GM12891 (cell line): ENCODE results near the gene FAHD1.

Experiments
- DNase-seq: peaks from one replicate; pipeline ENCODE4 v3.0.0; 2011; ENCODE audit warnings: low spot score; ENCODE audit not compliant: insufficient read length
- FAIRE-seq: peaks from 2 replicates; lab custom pipeline; 2011; peaks lifted over from hg19 to GRCh38; lab: Jason Lieb, UNC
- PAX5 ChIP-seq: IDR thresholded peaks from 2 replicates; pipeline ENCODE4 v1.6.1; 2011; ENCODE audit warnings: low read length, moderate library complexity, mild to moderate bottlenecking; ENCODE audit not compliant: insufficient read depth, severe bottlenecking
- POLR2A ChIP-seq: IDR thresholded peaks from 2 replicates; pipeline ENCODE4 v1.6.1; 2011; ENCODE audit warnings: low read depth, low read length, control low read depth
- POLR2AphosphoS5 ChIP-seq: IDR thresholded peaks from 2 replicates; pipeline ENCODE4 v1.6.1; 2011; ENCODE audit warnings: low read depth, low read length, control low read depth
- POU2F2 ChIP-seq: IDR thresholded peaks from 2 replicates; pipeline ENCODE4 v1.6.1; 2011; ENCODE audit warnings: low read depth, mild to moderate bottlenecking, control low read depth, low read length, moderate library complexity
- SPI1 ChIP-seq: IDR thresholded peaks from 2 replicates; pipeline ENCODE4 v1.6.1; 2011; ENCODE audit warnings: low read depth, low read length, control low read depth
- TAF1 ChIP-seq: IDR thresholded peaks from 2 replicates; pipeline ENCODE4 v1.6.1; 2011; ENCODE audit warnings: low read depth, low read length, control low read depth

The FAHD1 gene

DNA sequence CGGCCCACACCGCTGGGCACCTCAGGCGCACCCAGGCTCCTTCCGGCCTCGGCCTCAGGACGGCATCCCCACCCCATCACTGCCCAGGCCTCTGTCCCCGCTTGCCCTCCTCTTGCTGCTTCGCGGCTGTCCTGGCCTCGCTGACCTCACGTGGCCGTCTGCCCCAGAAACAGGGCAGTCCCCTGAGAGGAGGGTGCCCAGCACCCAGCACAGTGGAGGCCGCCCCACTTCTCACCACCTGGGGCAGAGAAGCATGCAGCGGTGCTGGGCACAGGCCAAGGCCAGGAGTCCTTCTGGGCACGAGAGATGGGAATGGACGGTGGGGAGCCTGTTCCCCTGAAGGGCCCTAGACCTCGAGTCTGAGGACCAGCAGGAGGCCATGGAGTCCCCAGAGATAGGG, 9.3 kb upstream of the FAHD1 start:
- no peak for TF ChIP-seq PAX5
- no peak for TF ChIP-seq POU2F2
- no peak for TF ChIP-seq POLR2AphosphoS5
- no peak for TF ChIP-seq POLR2A
- TF ChIP-seq TAF1 = no peak
- TF ChIP-seq SPI1 = no peak
- no peak for DNase-seq
- FAIRE-seq = no peak

DNA sequence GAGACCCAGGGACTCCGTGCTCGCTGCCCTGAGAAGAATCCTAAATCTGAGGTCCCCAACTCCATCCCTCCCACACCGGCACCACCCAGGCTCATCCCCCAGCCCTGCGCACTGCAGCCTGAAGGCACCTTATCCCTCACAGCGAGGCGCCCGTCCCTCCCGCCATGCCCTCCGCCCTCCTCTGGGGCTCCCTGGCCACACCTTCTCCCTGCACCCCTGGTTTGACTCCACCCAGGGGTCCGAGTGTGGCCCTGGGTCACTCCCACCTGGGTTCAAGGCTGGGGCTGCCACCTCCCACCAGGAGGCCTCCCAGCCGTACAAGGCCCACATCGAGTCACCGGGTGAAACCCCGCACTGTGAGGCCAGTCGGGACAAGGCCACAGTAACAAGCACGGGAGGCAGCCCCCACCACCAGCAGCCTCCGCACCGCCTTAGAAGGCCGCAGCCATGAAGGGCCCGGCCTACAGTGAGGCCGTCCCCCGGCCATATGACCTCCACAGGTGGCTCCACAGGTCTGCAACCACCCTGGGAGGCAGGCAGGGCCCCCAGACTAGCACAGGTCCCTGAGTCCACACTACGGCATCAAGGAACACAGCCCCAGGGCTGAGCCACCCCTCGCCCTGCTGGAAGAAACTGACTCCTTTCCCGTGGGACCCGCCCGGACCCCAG, 8.7 kb upstream of the FAHD1 start:
- TF ChIP-seq SPI1 (no peak), POLR2AphosphoS5 (no peak), POU2F2 (no peak), PAX5 (no peak), TAF1 (no peak), POLR2A (no peak)
- no peak for FAIRE-seq
- no peak for DNase-seq

GRCh38 chr16:1818873-1819525, 8.0 kb upstream of the FAHD1 start:
- DNase-seq (no peak), FAIRE-seq (no peak)
- TF ChIP-seq TAF1 (no peak), POLR2AphosphoS5 (no peak), POU2F2 (no peak), POLR2A (no peak), PAX5 (no peak)

GRCh38 chr16:1819611-1820010, 7.4 kb upstream of the FAHD1 start:
- FAIRE-seq (no peak), DNase-seq (no peak)
- no peak for TF ChIP-seq POLR2A
- no peak for TF ChIP-seq POLR2AphosphoS5
- no peak for TF ChIP-seq SPI1
- no peak for TF ChIP-seq TAF1
- no peak for TF ChIP-seq PAX5
- no peak for TF ChIP-seq POU2F2

DNA sequence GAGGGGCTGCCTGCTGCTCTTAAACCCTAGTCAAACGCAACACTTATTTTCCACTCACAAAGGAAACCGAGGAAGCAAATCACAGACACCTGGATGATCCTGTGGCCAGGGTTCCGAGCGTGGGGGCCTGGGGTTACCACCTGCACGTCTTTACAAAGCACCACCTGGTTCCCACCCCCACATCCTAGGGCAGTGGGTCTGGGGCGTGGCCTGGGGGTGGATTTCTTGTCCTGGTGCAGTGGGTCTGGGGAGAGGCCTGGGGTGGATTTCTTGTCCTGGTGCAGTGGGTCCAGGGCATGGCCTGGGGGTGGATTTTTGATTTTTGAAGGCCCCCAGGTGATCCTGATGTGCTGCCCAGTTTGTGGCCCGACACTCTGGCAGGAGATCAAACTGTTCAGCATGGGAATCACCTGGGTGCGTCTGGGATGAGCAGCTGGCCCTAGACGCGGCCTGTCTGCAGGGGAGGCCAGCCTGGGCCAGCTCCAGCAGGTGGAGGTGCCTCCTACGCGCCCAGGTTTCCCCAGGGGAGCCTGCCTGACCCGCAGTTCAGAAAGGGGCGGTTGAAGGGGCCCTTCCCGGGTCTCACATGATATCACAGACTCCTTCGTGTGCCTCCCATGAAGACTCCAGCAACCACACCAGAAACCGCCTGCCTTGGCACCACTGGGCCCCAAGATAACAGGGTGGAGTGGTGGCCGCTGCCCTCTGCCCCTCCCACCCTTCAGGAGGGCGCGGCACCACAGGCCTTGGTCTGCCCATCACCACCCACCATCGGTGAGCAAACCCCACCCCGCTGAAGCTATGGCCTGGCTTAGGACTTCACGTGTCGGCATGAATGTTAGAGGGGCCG, 6.7 kb upstream of the FAHD1 start:
- no peak for TF ChIP-seq PAX5
- no peak for TF ChIP-seq POLR2A
- no peak for TF ChIP-seq SPI1
- no peak for TF ChIP-seq POLR2AphosphoS5
- no peak for TF ChIP-seq POU2F2
- TF ChIP-seq TAF1 = no peak
- FAIRE-seq = no peak
- no peak for DNase-seq

DNA sequence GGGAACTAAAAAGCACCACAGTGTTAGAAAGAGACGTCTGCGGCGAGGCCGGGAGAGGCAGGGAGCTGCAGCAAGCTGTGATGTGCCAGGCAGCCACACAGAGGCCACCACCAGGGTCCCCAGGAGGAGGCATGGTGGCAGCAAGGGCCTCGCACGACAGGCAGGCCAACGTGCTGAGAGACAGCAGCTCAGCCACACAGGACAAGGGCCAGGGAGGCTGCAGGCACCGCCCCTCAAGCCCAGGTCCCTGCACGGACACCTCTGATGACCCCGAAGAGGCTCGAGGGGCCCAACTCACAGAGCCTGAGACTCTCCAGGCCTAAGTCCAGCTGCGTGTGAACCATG, 6.1 kb upstream of the FAHD1 start:
- TF ChIP-seq SPI1 = no peak
- no peak for TF ChIP-seq POLR2A
- no peak for TF ChIP-seq PAX5
- TF ChIP-seq POLR2AphosphoS5 = no peak
- no peak for TF ChIP-seq TAF1
- TF ChIP-seq POU2F2 = no peak
- DNase-seq = no peak
- FAIRE-seq = no peak

DNA sequence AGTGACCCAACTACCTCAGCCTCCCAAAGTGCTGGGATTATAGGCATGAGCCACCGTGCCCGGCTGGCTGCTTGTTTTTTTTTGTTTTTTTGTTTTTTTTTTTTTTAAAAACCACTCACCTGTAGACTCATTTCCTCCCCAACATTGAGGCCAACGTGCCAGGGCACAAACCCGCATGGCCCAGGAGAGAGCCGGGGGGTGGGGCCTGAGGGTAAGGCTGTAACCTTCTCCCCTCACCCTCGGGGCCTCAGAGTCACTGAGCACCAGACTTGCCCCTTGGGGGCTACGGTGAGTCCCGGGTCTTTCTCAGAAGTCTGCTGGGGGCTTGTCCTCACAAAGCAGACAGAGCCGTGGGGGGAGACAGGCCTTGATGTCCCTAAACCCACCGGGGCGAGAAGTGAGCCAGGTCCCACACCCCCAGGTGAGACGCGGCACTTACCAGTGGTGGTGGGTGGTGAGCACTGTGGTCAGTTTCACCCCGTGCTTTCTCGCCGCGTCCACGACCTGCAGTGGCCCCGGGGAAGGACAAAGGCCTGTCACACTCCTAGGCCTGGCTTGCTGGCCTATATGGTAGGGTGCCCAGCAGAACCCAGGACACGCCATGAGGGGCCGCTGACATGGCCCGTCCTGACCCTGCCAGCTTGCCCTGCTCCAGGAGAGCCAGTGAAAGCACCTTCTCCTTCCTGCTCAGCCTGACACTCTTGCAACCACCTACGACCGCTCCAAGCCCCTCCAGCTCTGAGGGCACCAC, 5.0 kb upstream of the FAHD1 start:
- FAIRE-seq = no peak
- DNase-seq = no peak

DNA sequence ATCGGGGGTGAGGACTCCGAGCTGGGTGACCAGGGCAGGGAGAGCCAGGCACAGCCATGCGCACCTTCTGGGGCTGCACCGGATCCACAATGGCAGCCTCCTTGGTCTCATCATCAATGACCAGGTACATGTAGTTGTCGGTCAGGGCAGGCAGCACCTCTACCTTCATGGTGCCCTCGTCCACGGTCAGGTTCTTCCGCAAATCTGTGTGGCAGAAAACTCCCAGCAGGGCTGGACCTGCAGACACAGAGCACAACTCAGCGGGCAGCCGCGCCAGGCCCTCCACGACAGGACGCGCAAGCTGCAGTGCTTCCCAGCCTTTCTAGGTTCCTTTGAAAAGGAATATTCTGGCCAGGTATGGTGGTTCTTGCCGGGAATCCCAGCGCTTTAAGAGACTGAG, 4.2 kb upstream of the FAHD1 start:
- DNase-seq (no peak), FAIRE-seq (no peak)
- TF ChIP-seq PAX5 (no peak), POLR2AphosphoS5 (no peak), TAF1 (no peak), SPI1 (no peak), POU2F2 (no peak), POLR2A (no peak)

More for the DNA sequence above, 5.0 kb upstream of the FAHD1 start:
- TF ChIP-seq PAX5 (no peak), SPI1 (no peak), POU2F2 (no peak), POLR2AphosphoS5 (no peak), POLR2A (no peak)

DNA sequence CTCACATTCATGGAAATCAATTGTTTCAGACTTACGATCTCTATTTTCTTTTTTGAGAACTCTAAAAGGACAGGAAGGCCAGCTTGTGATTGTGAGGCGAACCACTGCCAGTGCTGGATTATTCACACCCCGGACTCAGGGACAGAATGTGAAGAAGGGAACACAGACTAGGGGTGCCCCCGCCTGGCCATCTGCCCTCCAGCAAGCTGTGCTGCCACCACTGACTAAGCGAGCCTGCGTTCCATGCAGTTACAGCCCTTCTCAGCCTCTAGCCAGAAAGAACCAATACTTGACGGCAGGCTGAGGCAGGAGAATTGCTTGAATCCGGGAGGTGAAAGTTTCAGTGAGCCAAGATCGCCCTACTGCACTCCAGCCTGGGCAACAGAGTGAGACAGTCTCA, 3.2 kb upstream of the FAHD1 start:
- peak; percentile 43 for FAIRE-seq
- no peak for TF ChIP-seq TAF1
- TF ChIP-seq SPI1 = no peak
- TF ChIP-seq POLR2A = no peak
- no peak for TF ChIP-seq PAX5
- no peak for DNase-seq
